HG03060 (cell line): ENCODE results near the gene SLC9A8.

Source experiments
- ATAC-seq: cut with Tn5 transposase; IDR thresholded peaks from one replicate; pipeline ENCODE4 v1.9.1; 2021; ENCODE audit warnings: low read depth, moderate number of reproducible peaks; ENCODE audit not compliant: unreplicated experiment

SLC9A8 gene

GRCh38 chr20:49868964-49869363 lies 56.3 kb downstream of the SLC9A8 start:
- no peak for ATAC-seq

- ATAC-seq, result no peak
Observed at GRCh38 chr20:49870261-49870660, 57.6 kb downstream of the SLC9A8 start.

- ATAC-seq, result no peak
Observed at GRCh38 chr20:49871391-49871948, 58.8 kb downstream of the SLC9A8 start.

- ATAC-seq, result no peak
Observed at GRCh38 chr20:49872056-49872455, 59.4 kb downstream of the SLC9A8 start.

GRCh38 chr20:49874696-49875095 lies 62.1 kb downstream of the SLC9A8 start:
- ATAC-seq, result no peak

GRCh38 chr20:49877386-49877921 lies 64.8 kb downstream of the SLC9A8 start:
- no peak for ATAC-seq

- no peak for ATAC-seq
Observed at GRCh38 chr20:49878977-49879376, 66.3 kb downstream of the SLC9A8 start.

GRCh38 chr20:49880177-49880576 lies 67.5 kb downstream of the SLC9A8 start:
- ATAC-seq, result no peak

GRCh38 chr20:49880724-49881445 lies 68.3 kb downstream of the SLC9A8 start:
- no peak for ATAC-seq

GRCh38 chr20:49882171-49882970 lies 69.7 kb downstream of the SLC9A8 start:
- no peak for ATAC-seq

- no peak for ATAC-seq
Observed at GRCh38 chr20:49883246-49883802, 70.7 kb downstream of the SLC9A8 start.

- no peak for ATAC-seq
Observed at GRCh38 chr20:49885558-49886332, 73.1 kb downstream of the SLC9A8 start.

GRCh38 chr20:49886571-49887213 lies 74.1 kb downstream of the SLC9A8 start:
- no peak for ATAC-seq

- no peak for ATAC-seq
Observed at GRCh38 chr20:49887251-49888211, 74.9 kb downstream of the SLC9A8 start.

GRCh38 chr20:49888212-49889000 lies 75.8 kb downstream of the SLC9A8 start:
- no peak for ATAC-seq

GRCh38 chr20:49889001-49889934 lies 76.6 kb downstream of the SLC9A8 start:
- no peak for ATAC-seq

GRCh38 chr20:49889935-49890333 lies 77.3 kb downstream of the SLC9A8 start:
- ATAC-seq, result no peak
